ENCODE measurements around the gene SORBS2. TPM values are rescaled to one million over a fixed set of nuclear protein-coding genes. Genes with fewer than 3 reads are reported as not detected.

Gene SORBS2
- total RNA-seq, 2 experiments from 2014 or later, result not detected

- H3K4me3 Mint-ChIP-seq, result no peak overlapping the region
- ATAC-seq (no peak), DNase-seq (no peak)
- no peaks in the 10 kb centered on the region for H3K4me1 Mint-ChIP-seq
- H3K9me3 Mint-ChIP-seq (ENCODE audit: low read depth), result no peaks in the 10 kb centered on the region
- H3K36me3 Mint-ChIP-seq, result no peaks in the 10 kb centered on the region
- H3K27ac Mint-ChIP-seq, result no peak overlapping the region
- no peaks in the 10 kb centered on the region for H3K27me3 Mint-ChIP-seq
- CTCF ChIA-PET, result no interaction called here
Observed at GRCh38 chr4:185767528-185767927, 44.5 kb downstream of the SORBS2 start.

- no peak overlapping the region for H3K27ac Mint-ChIP-seq
- no peaks in the 10 kb centered on the region for H3K4me1 Mint-ChIP-seq
- no peak for ATAC-seq
- H3K4me3 Mint-ChIP-seq, result no peak overlapping the region
- DNase-seq, result no peak
- no peaks in the 10 kb centered on the region for H3K36me3 Mint-ChIP-seq
- H3K27me3 Mint-ChIP-seq, result no peaks in the 10 kb centered on the region
- H3K9me3 Mint-ChIP-seq (ENCODE audit: low read depth), result no peaks in the 10 kb centered on the region
- CTCF ChIA-PET, result no interaction called here
Observed at GRCh38 chr4:185764876-185765275, 47.1 kb downstream of the SORBS2 start.

GRCh38 chr4:185761352-185762235 lies 50.4 kb downstream of the SORBS2 start:
- ATAC-seq (no peak), DNase-seq (no peak)
- H3K27me3 Mint-ChIP-seq, result no peaks in the 10 kb centered on the region
- no peaks in the 10 kb centered on the region for H3K9me3 Mint-ChIP-seq (ENCODE audit: low read depth)
- no peaks in the 10 kb centered on the region for H3K36me3 Mint-ChIP-seq
- H3K4me1 Mint-ChIP-seq, result no peaks in the 10 kb centered on the region
- CTCF ChIA-PET, result no interaction called here
- no peak overlapping the region for H3K4me3 Mint-ChIP-seq
- no peak overlapping the region for H3K27ac Mint-ChIP-seq

- no peaks in the 10 kb centered on the region for H3K9me3 Mint-ChIP-seq (ENCODE audit: low read depth)
- no peak overlapping the region for H3K27ac Mint-ChIP-seq
- no peaks in the 10 kb centered on the region for H3K4me1 Mint-ChIP-seq
- H3K36me3 Mint-ChIP-seq, result no peaks in the 10 kb centered on the region
- ATAC-seq, result no peak
- DNase-seq, result no peak
- H3K4me3 Mint-ChIP-seq, result no peak overlapping the region
- CTCF ChIA-PET, result no interaction called here
- no peaks in the 10 kb centered on the region for H3K27me3 Mint-ChIP-seq
Observed at GRCh38 chr4:185758807-185759206, 53.2 kb downstream of the SORBS2 start.

- H3K36me3 Mint-ChIP-seq, result no peaks in the 10 kb centered on the region
- DNase-seq, result no peak
- no peaks in the 10 kb centered on the region for H3K9me3 Mint-ChIP-seq (ENCODE audit: low read depth)
- H3K27me3 Mint-ChIP-seq, result no peaks in the 10 kb centered on the region
- CTCF ChIA-PET, result no interaction called here
- H3K4me1 Mint-ChIP-seq, result no peaks in the 10 kb centered on the region
- H3K27ac Mint-ChIP-seq, result no peak overlapping the region
- ATAC-seq, result no peak
- H3K4me3 Mint-ChIP-seq, result no peak overlapping the region
Observed at GRCh38 chr4:185755451-185755850, 56.5 kb downstream of the SORBS2 start.

GRCh38 chr4:185754961-185755360 lies 57.0 kb downstream of the SORBS2 start:
- DNase-seq, result no peak
- no peak overlapping the region for H3K27ac Mint-ChIP-seq
- H3K36me3 Mint-ChIP-seq, result no peaks in the 10 kb centered on the region
- no peak for ATAC-seq
- no peaks in the 10 kb centered on the region for H3K4me1 Mint-ChIP-seq
- no peak overlapping the region for H3K4me3 Mint-ChIP-seq
- CTCF ChIA-PET, result no interaction called here
- no peaks in the 10 kb centered on the region for H3K9me3 Mint-ChIP-seq (ENCODE audit: low read depth)
- H3K27me3 Mint-ChIP-seq, result no peaks in the 10 kb centered on the region

GRCh38 chr4:185752872-185753271 lies 59.1 kb downstream of the SORBS2 start:
- CTCF ChIA-PET, result no interaction called here
- no peaks in the 10 kb centered on the region for H3K4me1 Mint-ChIP-seq
- H3K36me3 Mint-ChIP-seq, result no peaks in the 10 kb centered on the region
- no peaks in the 10 kb centered on the region for H3K9me3 Mint-ChIP-seq (ENCODE audit: low read depth)
- no peak for DNase-seq
- no peak overlapping the region for H3K27ac Mint-ChIP-seq
- no peak for ATAC-seq
- no peak overlapping the region for H3K4me3 Mint-ChIP-seq
- no peaks in the 10 kb centered on the region for H3K27me3 Mint-ChIP-seq

- DNase-seq, result no peak
- no peaks in the 10 kb centered on the region for H3K4me1 Mint-ChIP-seq
- CTCF ChIA-PET, result no interaction called here
- ATAC-seq, result no peak
- H3K27me3 Mint-ChIP-seq, result no peaks in the 10 kb centered on the region
- no peaks in the 10 kb centered on the region for H3K9me3 Mint-ChIP-seq (ENCODE audit: low read depth)
- H3K27ac Mint-ChIP-seq, result no peak overlapping the region
- H3K4me3 Mint-ChIP-seq, result no peak overlapping the region
- H3K36me3 Mint-ChIP-seq, result no peaks in the 10 kb centered on the region
Observed at GRCh38 chr4:185749858-185750257, 62.1 kb downstream of the SORBS2 start.

- H3K4me3 Mint-ChIP-seq, result no peak overlapping the region
- no peaks in the 10 kb centered on the region for H3K4me1 Mint-ChIP-seq
- no peak overlapping the region for H3K27ac Mint-ChIP-seq
- no peaks in the 10 kb centered on the region for H3K36me3 Mint-ChIP-seq
- CTCF ChIA-PET, result no interaction called here
- ATAC-seq (no peak), DNase-seq (no peak)
- H3K9me3 Mint-ChIP-seq (ENCODE audit: low read depth), result no peaks in the 10 kb centered on the region
- no peaks in the 10 kb centered on the region for H3K27me3 Mint-ChIP-seq
Observed at GRCh38 chr4:185748901-185749390, 63.0 kb downstream of the SORBS2 start.

GRCh38 chr4:185745891-185746290 lies 66.1 kb downstream of the SORBS2 start:
- no peak for ATAC-seq
- Mint-ChIP-seq H3K9me3 (ENCODE audit: low read depth) (no peaks in the 10 kb centered on the region), H3K4me1 (no peaks in the 10 kb centered on the region), H3K4me3 (no peak overlapping the region), H3K36me3 (no peaks in the 10 kb centered on the region), H3K27ac (no peak overlapping the region), H3K27me3 (no peaks in the 10 kb centered on the region)
- DNase-seq, result no peak
- CTCF ChIA-PET, result no interaction called here

- ATAC-seq, result no peak
- Mint-ChIP-seq H3K27me3 (no peaks in the 10 kb centered on the region), H3K4me3 (no peak overlapping the region), H3K9me3 (ENCODE audit: low read depth) (no peaks in the 10 kb centered on the region), H3K36me3 (no peaks in the 10 kb centered on the region), H3K4me1 (no peaks in the 10 kb centered on the region), H3K27ac (no peak overlapping the region)
- CTCF ChIA-PET, result no interaction called here
- no peak for DNase-seq
Observed at GRCh38 chr4:185744946-185745345, 67.0 kb downstream of the SORBS2 start.

GRCh38 chr4:185744488-185744862 lies 67.5 kb downstream of the SORBS2 start:
- H3K4me1 Mint-ChIP-seq, result no peaks in the 10 kb centered on the region
- H3K36me3 Mint-ChIP-seq, result no peaks in the 10 kb centered on the region
- no peaks in the 10 kb centered on the region for H3K9me3 Mint-ChIP-seq (ENCODE audit: low read depth)
- no peak for ATAC-seq
- no peaks in the 10 kb centered on the region for H3K27me3 Mint-ChIP-seq
- H3K4me3 Mint-ChIP-seq, result no peak overlapping the region
- no peak for DNase-seq
- CTCF ChIA-PET, result no interaction called here
- H3K27ac Mint-ChIP-seq, result no peak overlapping the region

GRCh38 chr4:185743722-185744487 lies 68.1 kb downstream of the SORBS2 start:
- ATAC-seq, result no peak
- no peaks in the 10 kb centered on the region for H3K36me3 Mint-ChIP-seq
- H3K27me3 Mint-ChIP-seq, result no peaks in the 10 kb centered on the region
- no peaks in the 10 kb centered on the region for H3K9me3 Mint-ChIP-seq (ENCODE audit: low read depth)
- no peak overlapping the region for H3K27ac Mint-ChIP-seq
- no peak overlapping the region for H3K4me3 Mint-ChIP-seq
- no peaks in the 10 kb centered on the region for H3K4me1 Mint-ChIP-seq
- DNase-seq, result no peak
- CTCF ChIA-PET, result no interaction called here

GRCh38 chr4:185742766-185743165 lies 69.2 kb downstream of the SORBS2 start:
- Mint-ChIP-seq H3K27ac (no peak overlapping the region), H3K36me3 (no peaks in the 10 kb centered on the region), H3K9me3 (ENCODE audit: low read depth) (no peaks in the 10 kb centered on the region), H3K4me3 (no peak overlapping the region), H3K27me3 (no peaks in the 10 kb centered on the region), H3K4me1 (no peaks in the 10 kb centered on the region)
- ATAC-seq, result no peak
- CTCF ChIA-PET, result no interaction called here
- DNase-seq, result no peak

Data from activated CD8-positive, alpha-beta memory T cell treated with anti-CD3 and anti-CD28 coated beads, Interleukin-2, amount 10 ng/mL, durations not matched to agents 7 days and 5 days (primary cell).